CD14-positive monocyte (primary cell): ENCODE measurements around the gene ZDHHC17. TPM values are rescaled to one million over a fixed set of nuclear protein-coding genes. Genes with fewer than 3 reads are reported as not detected.

Experiments
- DNase-seq, 3 donors: peaks; one replicate each; pipeline ENCODE4 v3.0.0-alpha.2; 2011 to 2022
- H2AFZ ChIP-seq: 2 replicates; pipeline ENCODE4 v1.6.0; 2012; ENCODE audit warnings: mild to moderate bottlenecking, low read depth, low read length, inconsistent platforms; ENCODE audit not compliant: insufficient read depth, poor library complexity, severe bottlenecking
- H3K27ac ChIP-seq, 2 donors: 1 replicate in 1 of 2; 2 replicates in 1 of 2; pipeline ENCODE4 v1.5.1; 2012 to 2013; ENCODE audit warnings: low read length in 2 of 2, control low read depth in 1 of 2, inconsistent platforms in 1 of 2, low read depth in 1 of 2, mild to moderate bottlenecking in 1 of 2
- H3K27me3 ChIP-seq, 2 donors: one replicate each; pipeline versions ENCODE4 v1.6.0 to v1.6.1; 2011 to 2013; ENCODE audit warnings: low read length in 2 of 2; ENCODE audit not compliant: control insufficient read depth in 2 of 2, insufficient read depth in 2 of 2
- H3K36me3 ChIP-seq, 2 donors: replicated peaks in 1 of 2; 1 replicate in 1 of 2; 2 replicates in 1 of 2; pipeline versions ENCODE4 v1.5.1 to v1.6.1; 2012 to 2013; ENCODE audit warnings: low read length in 2 of 2, control low read depth in 1 of 2, inconsistent platforms in 1 of 2, mild to moderate bottlenecking in 1 of 2; ENCODE audit not compliant: insufficient read depth in 2 of 2, control insufficient read depth in 1 of 2
- H3K4me1 ChIP-seq, 2 donors: 1 replicate in 1 of 2; 2 replicates in 1 of 2; pipeline versions ENCODE4 v1.5.1 to v1.6.1; 2012 to 2013; ENCODE audit warnings: low read length in 2 of 2, control low read depth in 1 of 2, inconsistent platforms in 1 of 2, mild to moderate bottlenecking in 1 of 2, moderate library complexity in 1 of 2; ENCODE audit not compliant: insufficient read depth in 2 of 2, control insufficient read depth in 1 of 2
- H3K4me2 ChIP-seq: replicated peaks from 2 replicates; pipeline ENCODE3; 2012; ENCODE audit warnings: low read length, moderate library complexity, mild to moderate bottlenecking; ENCODE audit not compliant: poor library complexity, severe bottlenecking; ENCODE audit errors: extremely low read depth
- H3K4me3 ChIP-seq, 3 experiments: fragments of 200-600 bp in 1 of 3; sonication (generic) in 1 of 3; replicated peaks in 1 of 3; 1 replicate in 2 of 3; 2 replicates in 1 of 3; pipeline ENCODE4 v1.5.1; 2011 to 2013; ENCODE audit warnings: low read length in 3 of 3, mild to moderate bottlenecking in 3 of 3, control low read depth in 2 of 3, low read depth in 2 of 3, inconsistent platforms in 1 of 3, moderate library complexity in 1 of 3
- H3K79me2 ChIP-seq: 2 replicates; pipeline ENCODE4 v1.6.0; 2012; ENCODE audit warnings: mild to moderate bottlenecking, control low read depth, inconsistent platforms, low read length, moderate library complexity; ENCODE audit not compliant: insufficient read depth
- H3K9ac ChIP-seq: 2 replicates; pipeline ENCODE4 v1.6.0; 2017; ENCODE audit warnings: low read length, mild to moderate bottlenecking; ENCODE audit not compliant: insufficient read depth, poor library complexity, severe bottlenecking
- H3K9me3 ChIP-seq, 2 donors: replicated peaks in 1 of 2; 1 replicate in 1 of 2; 2 replicates in 1 of 2; pipeline versions ENCODE4 v1.5.1 to v1.6.1; 2012 to 2013; ENCODE audit warnings: low read length in 2 of 2, control low read depth in 1 of 2; ENCODE audit not compliant: control insufficient read depth in 1 of 2, insufficient read depth in 1 of 2
- H4K20me1 ChIP-seq: 2 replicates; pipeline ENCODE4 v1.6.0; 2012; ENCODE audit warnings: mild to moderate bottlenecking, low read length, control low read depth, moderate library complexity; ENCODE audit not compliant: insufficient read depth
- H3K27ac Mint-ChIP-seq, 7 donors: one replicate each; pipeline ENCODE4 v1.8.0; 2020; ENCODE audit warnings: mild to moderate bottlenecking in 7 of 7, mixed read lengths in 7 of 7, moderate library complexity in 6 of 7, inconsistent platforms in 2 of 7
- H3K27me3 Mint-ChIP-seq, 3 donors: one replicate each; pipeline ENCODE4 v1.8.0; 2021 to 2022; ENCODE audit warnings: low read depth in 3 of 3, mild to moderate bottlenecking in 3 of 3, mixed read lengths in 3 of 3, moderate library complexity in 3 of 3, inconsistent platforms in 1 of 3
- H3K36me3 Mint-ChIP-seq, 2 donors: one replicate each; pipeline ENCODE4 v1.8.0; 2020; ENCODE audit warnings: mixed read lengths in 2 of 2, inconsistent platforms in 1 of 2, mild to moderate bottlenecking in 1 of 2
- H3K4me1 Mint-ChIP-seq: one replicate; pipeline ENCODE4 v1.8.0; 2020; ENCODE audit warnings: mild to moderate bottlenecking, mixed read lengths
- H3K4me3 Mint-ChIP-seq, 2 donors: one replicate each; pipeline ENCODE4 v1.8.0; 2020; ENCODE audit warnings: mild to moderate bottlenecking in 2 of 2, mixed read lengths in 2 of 2, moderate library complexity in 1 of 2
- H3K9me3 Mint-ChIP-seq, 7 donors: one replicate each; pipeline ENCODE4 v1.8.0; 2020 to 2022; ENCODE audit warnings: mixed read lengths in 7 of 7, mild to moderate bottlenecking in 6 of 7, moderate library complexity in 6 of 7, inconsistent platforms in 2 of 7
- WGBS: methylation state at CpG from one replicate; pipeline ENCODE4 v1.1.5; 2013; ENCODE audit warnings: missing lambda C conversion rate; ENCODE audit not compliant: insufficient coverage; 5-methylcytosine and 5-hydroxymethylcytosine counted together
- intact Hi-C, 2 donors: fragments of 100-400 bp; cut with micrococcal nuclease; formaldehyde crosslinking; loops; one replicate each; pipeline versions ENCODE4 v1.15.0 to v1.15.1; 2023
- polyA plus RNA-seq, 3 donors: library from polyadenylated mRNA; depleted of rRNA in 1 of 3; unstranded in 2 of 3; stranded (reverse) in 1 of 3; fragments of 300-500 nt in 2 of 3; fragments of >200 nt in 1 of 3; fragmentation: Illumina TruSeq in 2 of 3; gene quantifications; 1 replicate in 2 of 3; 2 replicates in 1 of 3; pipeline ENCODE4 v1.2.3, GENCODE V29; 2012 to 2021
- TF ChIP-seq, protein P1 (sequence below): fragments of 200-600 bp; IDR thresholded peaks from one replicate; pipeline ENCODE4 v1.8.0; 2022; ENCODE audit warnings: antibody characterized with exemption, mild to moderate bottlenecking

Gene ZDHHC17
- polyA plus RNA-seq, 3 donors = 4.6 to 31.4 (median 9.3) TPM

DNA sequence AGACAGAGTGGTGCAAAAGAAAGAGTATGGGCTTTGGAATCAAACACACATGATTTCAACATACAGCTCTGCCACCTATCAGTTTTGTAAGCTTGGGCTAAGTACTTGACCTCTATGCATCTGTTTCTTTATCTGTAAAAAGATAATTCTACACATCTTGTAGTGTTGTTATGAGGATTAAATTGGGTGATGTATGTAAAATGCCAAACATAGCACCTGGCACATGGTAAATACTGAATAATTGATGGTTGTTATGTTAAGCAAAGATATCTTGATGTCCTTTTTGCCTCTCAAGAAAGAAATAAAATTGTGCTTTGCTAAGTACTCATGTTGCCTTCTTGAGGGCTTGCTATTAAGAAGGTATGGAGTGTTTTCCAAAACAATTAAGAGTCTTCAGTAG, 117.2 kb downstream of the ZDHHC17 start:
- DNase-seq = no peak
- H2AFZ ChIP-seq = no peak overlapping the region
- H3K4me3 ChIP-seq = no peak overlapping the region
- no peaks in the 10 kb centered on the region for H4K20me1 ChIP-seq
- H3K4me1 Mint-ChIP-seq = peaks cover 15% of the 10 kb centered on the region
- peaks cover 31 to 48% of the 10 kb centered on the region in 2 donors for H3K27me3 ChIP-seq
- no peaks in the 10 kb centered on the region for H3K79me2 ChIP-seq
- H3K9me3 Mint-ChIP-seq = peaks cover 0 to 12% (median 6%) of the 10 kb centered on the region in 7 donors
- TF ChIP-seq, protein P1, sequence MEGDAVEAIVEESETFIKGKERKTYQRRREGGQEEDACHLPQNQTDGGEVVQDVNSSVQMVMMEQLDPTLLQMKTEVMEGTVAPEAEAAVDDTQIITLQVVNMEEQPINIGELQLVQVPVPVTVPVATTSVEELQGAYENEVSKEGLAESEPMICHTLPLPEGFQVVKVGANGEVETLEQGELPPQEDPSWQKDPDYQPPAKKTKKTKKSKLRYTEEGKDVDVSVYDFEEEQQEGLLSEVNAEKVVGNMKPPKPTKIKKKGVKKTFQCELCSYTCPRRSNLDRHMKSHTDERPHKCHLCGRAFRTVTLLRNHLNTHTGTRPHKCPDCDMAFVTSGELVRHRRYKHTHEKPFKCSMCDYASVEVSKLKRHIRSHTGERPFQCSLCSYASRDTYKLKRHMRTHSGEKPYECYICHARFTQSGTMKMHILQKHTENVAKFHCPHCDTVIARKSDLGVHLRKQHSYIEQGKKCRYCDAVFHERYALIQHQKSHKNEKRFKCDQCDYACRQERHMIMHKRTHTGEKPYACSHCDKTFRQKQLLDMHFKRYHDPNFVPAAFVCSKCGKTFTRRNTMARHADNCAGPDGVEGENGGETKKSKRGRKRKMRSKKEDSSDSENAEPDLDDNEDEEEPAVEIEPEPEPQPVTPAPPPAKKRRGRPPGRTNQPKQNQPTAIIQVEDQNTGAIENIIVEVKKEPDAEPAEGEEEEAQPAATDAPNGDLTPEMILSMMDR = no peak
- intact Hi-C loops = no loop called here
- H3K9ac ChIP-seq = no peak overlapping the region
- H3K36me3 ChIP-seq = no peaks in the 10 kb centered on the region
- H3K9me3 ChIP-seq = no peaks in the 10 kb centered on the region
- H3K27me3 Mint-ChIP-seq = peaks cover 45 to 51% (median 45%) of the 10 kb centered on the region in 3 donors
- peaks cover 12 to 16% of the 10 kb centered on the region in 2 donors for H3K4me1 ChIP-seq
- H3K4me2 ChIP-seq = no peak overlapping the region
- peaks cover 0 to 5% of the 10 kb centered on the region in 2 donors for H3K36me3 Mint-ChIP-seq
- no peak overlapping the region for H3K27ac Mint-ChIP-seq
- H3K4me3 Mint-ChIP-seq = no peak overlapping the region
- no peak overlapping the region for H3K27ac ChIP-seq

DNA sequence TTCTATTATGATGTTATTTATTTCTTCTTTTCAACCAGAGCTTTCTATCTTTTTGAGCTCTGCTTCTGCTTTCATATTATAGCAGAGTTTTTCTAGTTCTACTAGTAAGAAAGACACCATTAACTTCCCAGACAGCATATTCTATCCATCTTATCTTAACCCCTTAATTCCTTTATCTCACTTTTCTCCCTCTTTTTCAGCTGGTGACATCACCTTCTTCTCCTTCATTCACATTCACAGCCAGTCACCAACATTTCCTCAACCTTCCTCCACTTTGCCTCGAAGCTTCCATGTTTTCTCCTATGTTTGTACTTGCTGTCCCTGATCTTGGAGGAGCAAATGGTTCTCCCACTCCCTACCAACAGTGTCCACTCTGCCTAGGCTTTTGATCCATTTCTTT, 118.5 kb downstream of the ZDHHC17 start:
- Mint-ChIP-seq H3K27ac (no peak overlapping the region), H3K27me3 (peaks cover 32 to 39% (median 33%) of the 10 kb centered on the region in 3 donors), H3K9me3 (peaks cover 0 to 9% (median 6%) of the 10 kb centered on the region in 7 donors)

More for the DNA sequence above, 118.5 kb downstream of the ZDHHC17 start:
- Histone ChIP-seq H3K4me3 (no peak overlapping the region), H3K4me1 (peaks cover 12 to 16% of the 10 kb centered on the region in 2 donors), H3K27ac (no peak overlapping the region), H3K9me3 (no peaks in the 10 kb centered on the region), H2AFZ (no peak overlapping the region), H4K20me1 (no peaks in the 10 kb centered on the region), H3K36me3 (no peaks in the 10 kb centered on the region), H3K9ac (no peak overlapping the region), H3K27me3 (peaks cover 20 to 36% of the 10 kb centered on the region in 2 donors), H3K4me2 (no peak overlapping the region), H3K79me2 (no peaks in the 10 kb centered on the region)
- Mint-ChIP-seq H3K4me1 (peaks cover 15% of the 10 kb centered on the region), H3K4me3 (no peak overlapping the region), H3K36me3 (peaks cover 0 to 2% of the 10 kb centered on the region in 2 donors)
- DNase-seq = no peak
- intact Hi-C loops = no loop called here
- TF ChIP-seq, protein P1 = no peak
- WGBS = 78% methylated on average over 1 of the region's 1 CpG
